ENCODE data around the gene RAMP1. TPM values are rescaled to one million over a fixed set of nuclear protein-coding genes. Genes with fewer than 3 reads are reported as not detected.

RAMP1 gene
- total and polyA plus RNA-seq, 4 donors, result 109 to 423 (median 279) TPM

DNA sequence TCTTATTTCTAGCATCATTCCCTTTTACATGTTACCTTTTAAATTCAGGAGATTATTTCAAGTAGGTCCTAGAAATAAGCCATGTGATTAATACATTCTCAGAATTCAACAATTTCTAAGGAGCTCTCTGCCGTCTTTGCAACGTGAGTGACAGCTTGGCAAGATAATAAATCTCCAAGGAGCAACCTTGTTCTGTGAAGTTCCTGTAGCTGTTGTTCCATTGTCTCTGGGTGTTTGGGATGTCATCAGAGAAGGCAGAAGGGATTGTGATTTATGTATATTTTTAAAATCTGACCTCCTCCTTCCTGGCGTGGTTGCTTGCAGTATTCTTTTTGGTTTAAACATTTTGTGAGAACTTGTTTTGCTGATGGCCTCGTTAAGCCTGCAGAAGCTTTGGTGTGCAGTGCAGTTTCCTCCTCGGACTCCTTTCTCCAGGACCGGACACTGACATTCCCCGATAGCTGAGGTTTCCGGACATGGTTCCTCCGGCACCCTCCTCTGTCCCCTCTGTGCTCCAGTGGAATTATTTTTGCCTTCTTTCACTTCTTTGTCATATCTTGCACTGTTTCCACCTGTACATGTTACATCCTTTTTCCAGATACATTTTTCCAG, 33.7 kb downstream of the RAMP1 start:
- H3K9me3 ChIP-seq (ENCODE audit: control insufficient read depth, low read length), result no peaks in the 10 kb centered on the region
- intact Hi-C loops (cut with DNase I), result no loop called here
- H3K27ac ChIP-seq (ENCODE audit: low read depth in 1 of 2, low read length in 2 of 2), result peak overlapping the region in 1 of 2 donors; percentile 5
- DNase-seq (peak in 1 of 2 donors; percentile 13), ATAC-seq (ENCODE audit: low FRiP score) (no peak)
- H3K4me1 ChIP-seq (ENCODE audit: control insufficient read depth in 1 of 2, insufficient read depth in 2 of 2, low read length in 2 of 2), result no peaks in the 10 kb centered on the region
- WGBS, 2 donors, result 52 to 55% methylated on average over 9 of the region's 9 CpGs
- no peak overlapping the region for H3K4me3 ChIP-seq (ENCODE audit: low read length in 2 of 2)
- no peaks in the 10 kb centered on the region for H3K36me3 ChIP-seq (ENCODE audit: control insufficient read depth in 1 of 2, insufficient read depth in 2 of 2, low read length in 1 of 2)
- H3K27me3 ChIP-seq (ENCODE audit: control insufficient read depth in 1 of 2, insufficient read depth in 2 of 2, low read length in 1 of 2), result no peaks in the 10 kb centered on the region

DNA sequence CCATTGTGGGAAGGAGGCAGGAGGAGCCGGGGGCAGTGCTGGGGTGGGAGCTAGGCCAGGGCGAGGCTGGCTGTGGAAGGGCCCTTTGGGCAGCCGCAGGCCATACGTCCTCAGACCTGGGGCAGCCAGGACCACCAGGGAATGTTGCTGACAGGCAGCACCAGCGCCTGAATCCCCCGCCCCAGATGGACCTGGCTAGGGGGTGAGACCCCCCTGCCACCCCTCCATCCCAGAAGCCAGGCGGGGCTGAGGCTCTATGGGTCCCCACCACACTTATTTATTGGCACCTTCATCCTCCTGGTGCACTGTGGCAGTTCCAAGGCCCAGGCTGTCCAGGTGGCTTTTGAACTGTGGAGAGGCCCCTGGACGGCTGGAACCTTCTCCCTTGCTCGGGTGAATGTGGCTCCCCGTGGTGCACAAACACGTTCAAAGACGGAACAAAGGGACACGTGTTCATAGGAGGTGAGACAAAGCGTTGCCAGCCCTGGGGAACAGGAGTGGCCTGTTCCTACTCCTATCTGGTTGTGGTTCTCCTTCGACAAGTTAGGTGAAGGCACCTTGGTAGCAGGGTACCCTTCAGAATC, 35.1 kb downstream of the RAMP1 start:
- Histone ChIP-seq H3K4me3 (ENCODE audit: low read length in 2 of 2) (no peak overlapping the region), H3K4me1 (ENCODE audit: control insufficient read depth in 1 of 2, insufficient read depth in 2 of 2, low read length in 2 of 2) (peaks cover 0 to 5% of the 10 kb centered on the region in 2 donors), H3K27me3 (ENCODE audit: control insufficient read depth in 1 of 2, insufficient read depth in 2 of 2, low read length in 1 of 2) (no peaks in the 10 kb centered on the region), H3K36me3 (ENCODE audit: control insufficient read depth in 1 of 2, insufficient read depth in 2 of 2, low read length in 1 of 2) (no peaks in the 10 kb centered on the region), H3K9me3 (ENCODE audit: control insufficient read depth, low read length) (no peaks in the 10 kb centered on the region), H3K27ac (ENCODE audit: low read depth in 1 of 2, low read length in 2 of 2) (peak overlapping the region; percentile 85 to 95)
- 87 to 92% methylated on average over 15 of the region's 15 CpGs for WGBS, 2 donors
- no peak for ATAC-seq (ENCODE audit: low FRiP score)
- DNase-seq, result peak; percentile 32 to 39
- intact Hi-C loops (cut with DNase I), result no loop called here

DNA sequence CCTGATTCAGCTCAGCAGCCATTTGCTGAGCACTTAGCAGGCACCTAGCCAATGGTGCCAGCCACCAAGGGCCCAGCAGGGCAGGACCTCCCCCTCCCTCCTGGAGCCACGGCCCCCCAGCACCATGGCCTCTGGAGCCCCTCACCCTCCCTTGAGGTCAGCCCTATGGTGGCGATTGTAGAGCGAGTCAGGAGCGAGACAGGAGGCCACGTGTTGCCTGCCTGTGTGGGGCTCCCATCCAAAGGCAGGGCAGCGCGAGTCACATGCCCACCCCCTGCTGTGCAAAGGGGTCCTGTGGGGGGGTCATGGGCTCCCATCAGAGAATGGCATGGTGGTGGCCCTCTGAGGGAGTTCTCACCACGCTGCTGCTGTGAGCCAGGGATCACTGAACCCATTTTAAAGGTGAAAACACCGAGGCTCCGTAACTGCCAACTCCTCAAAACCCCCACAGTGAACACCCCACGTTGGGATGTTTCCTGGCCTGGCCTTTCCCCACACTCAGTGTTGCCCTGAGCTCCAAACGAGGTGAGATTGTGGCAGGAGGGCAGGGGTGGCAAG, 35.6 kb downstream of the RAMP1 start:
- Histone ChIP-seq H3K4me3 (ENCODE audit: low read length in 2 of 2) (no peak overlapping the region), H3K4me1 (ENCODE audit: control insufficient read depth in 1 of 2, insufficient read depth in 2 of 2, low read length in 2 of 2) (peaks cover 0 to 5% of the 10 kb centered on the region in 2 donors), H3K27ac (ENCODE audit: low read depth in 1 of 2, low read length in 2 of 2) (peak overlapping the region; percentile 85 to 95), H3K36me3 (ENCODE audit: control insufficient read depth in 1 of 2, insufficient read depth in 2 of 2, low read length in 1 of 2) (no peaks in the 10 kb centered on the region), H3K9me3 (ENCODE audit: control insufficient read depth, low read length) (no peaks in the 10 kb centered on the region), H3K27me3 (ENCODE audit: control insufficient read depth in 1 of 2, insufficient read depth in 2 of 2, low read length in 1 of 2) (no peaks in the 10 kb centered on the region)
- no peak for ATAC-seq (ENCODE audit: low FRiP score)
- 83 to 87% methylated on average over 12 of the region's 12 CpGs for WGBS, 2 donors
- intact Hi-C loops (cut with DNase I), result loop anchor here in 1 of 2 donors (5.0 kb wide), 1 partner anchor 33 kb away; no protein-coding TSS in a partner anchor
- peak; percentile 43 to 46 for DNase-seq

DNA sequence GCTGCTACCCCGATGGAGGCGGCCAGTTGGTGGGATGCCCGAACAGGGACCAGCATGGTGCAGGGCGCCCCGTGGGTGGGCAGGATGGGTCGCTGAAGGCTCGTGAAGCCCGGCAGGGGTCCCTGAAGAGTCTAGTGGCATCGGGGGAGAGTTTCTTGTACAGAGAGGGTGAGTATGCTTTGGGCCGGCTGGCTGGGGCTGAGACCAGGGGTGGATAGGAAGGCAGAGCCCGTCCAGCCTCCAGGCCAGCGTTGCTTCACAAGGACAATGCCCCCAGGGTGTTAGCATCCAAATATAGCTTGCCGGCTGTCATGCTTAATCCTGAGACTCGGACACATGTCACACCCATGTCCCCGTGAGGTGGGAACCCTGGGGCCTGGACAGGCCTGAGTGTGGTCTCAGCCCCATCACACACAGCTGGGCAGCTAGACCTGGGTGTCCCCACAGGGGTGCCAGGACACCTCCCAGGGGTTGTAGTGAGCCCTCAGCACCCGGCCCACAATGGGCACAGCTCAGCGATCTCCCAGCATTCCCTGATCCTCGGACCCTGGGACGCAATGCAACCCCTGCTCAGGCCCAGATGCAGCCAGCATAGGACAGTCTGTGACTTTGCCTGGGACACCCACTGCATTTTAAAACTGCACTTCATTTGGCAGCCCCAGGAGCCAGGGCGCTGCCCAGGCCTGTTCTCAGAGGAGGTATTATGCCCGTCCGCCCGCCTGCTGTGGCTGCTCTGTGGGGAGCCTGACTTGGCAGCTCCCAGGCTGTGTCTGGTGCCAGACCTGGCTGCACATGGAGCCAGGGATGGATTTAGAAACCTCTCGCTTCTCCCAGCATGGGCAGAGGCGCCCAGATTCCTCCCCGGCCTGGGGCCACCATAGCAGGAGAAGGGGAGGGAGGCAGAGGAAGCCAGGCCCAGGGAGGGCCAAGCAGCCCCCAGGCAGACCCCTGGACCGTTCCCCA, 36.4 kb downstream of the RAMP1 start:
- H3K9me3 ChIP-seq (ENCODE audit: control insufficient read depth, low read length), result no peaks in the 10 kb centered on the region
- DNase-seq, result peak; percentile 87 to 89
- no peaks in the 10 kb centered on the region for H3K27me3 ChIP-seq (ENCODE audit: control insufficient read depth in 1 of 2, insufficient read depth in 2 of 2, low read length in 1 of 2)
- no peak overlapping the region for H3K4me3 ChIP-seq (ENCODE audit: low read length in 2 of 2)
- H3K27ac ChIP-seq (ENCODE audit: low read depth in 1 of 2, low read length in 2 of 2), result peak overlapping the region; percentile 85 to 95
- peaks cover 0 to 5% of the 10 kb centered on the region in 2 donors for H3K4me1 ChIP-seq (ENCODE audit: control insufficient read depth in 1 of 2, insufficient read depth in 2 of 2, low read length in 2 of 2)
- intact Hi-C loops (cut with DNase I), result loop anchor here (2.0 to 5.0 kb wide), 2 partner anchors 31 to 34 kb away; no protein-coding TSS in a partner anchor
- peak; percentile 89 for ATAC-seq (ENCODE audit: low FRiP score)
- H3K36me3 ChIP-seq (ENCODE audit: control insufficient read depth in 1 of 2, insufficient read depth in 2 of 2, low read length in 1 of 2), result no peaks in the 10 kb centered on the region
- 32 to 33% methylated on average over 27 of the region's 27 CpGs for WGBS, 2 donors

DNA sequence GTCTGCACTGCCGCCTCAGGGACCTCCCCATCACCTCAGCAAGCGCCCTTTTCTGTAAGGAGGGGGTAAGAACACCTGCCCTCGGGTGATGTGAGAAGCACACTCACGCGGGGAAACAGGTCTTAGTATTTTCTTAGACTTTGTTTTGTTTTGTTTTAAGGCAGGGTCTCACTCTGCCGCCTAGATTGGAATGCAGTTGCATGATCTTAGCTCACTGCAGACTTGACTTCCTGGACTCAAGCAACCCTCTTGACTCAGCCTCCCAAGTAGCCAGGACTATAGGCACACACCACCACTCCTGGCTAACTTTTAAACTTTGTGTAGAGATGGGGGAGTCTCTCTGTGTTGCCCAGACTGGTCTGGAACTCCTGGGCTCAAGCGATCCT, 37.1 kb downstream of the RAMP1 start:
- intact Hi-C loops (cut with DNase I), result loop anchor here (2.0 to 5.0 kb wide), 2 partner anchors 32 to 34 kb away; no protein-coding TSS in a partner anchor

DNA sequence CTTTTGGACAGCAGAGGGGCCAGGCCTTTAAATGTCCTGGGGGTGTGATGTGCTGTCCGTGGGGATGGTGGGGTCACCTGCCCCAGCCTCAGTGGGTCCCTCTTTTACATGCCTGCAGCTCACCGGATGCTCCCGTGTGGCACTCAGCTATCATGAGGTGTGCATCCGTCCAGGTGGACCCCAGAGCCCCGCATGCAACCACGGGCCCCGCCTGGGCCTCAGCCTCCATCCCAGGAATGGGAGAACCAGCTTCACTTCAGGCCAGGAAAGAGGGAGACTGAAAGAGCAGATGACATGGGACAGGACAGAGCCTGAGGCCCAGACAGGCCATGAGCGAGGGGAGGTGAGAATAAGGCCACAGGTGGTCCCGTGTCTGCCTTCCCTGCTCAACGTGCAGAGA, 37.5 kb downstream of the RAMP1 start:
- Histone ChIP-seq H3K9me3 (ENCODE audit: control insufficient read depth, low read length) (no peaks in the 10 kb centered on the region), H3K27ac (ENCODE audit: low read depth in 1 of 2, low read length in 2 of 2) (peak overlapping the region; percentile 76 to 91)
- intact Hi-C loops (cut with DNase I), result loop anchor here (2.0 to 5.0 kb wide), 2 partner anchors 32 to 35 kb away; no protein-coding TSS in a partner anchor

More for the DNA sequence above, 37.1 kb downstream of the RAMP1 start:
- Histone ChIP-seq H3K4me1 (ENCODE audit: control insufficient read depth in 1 of 2, insufficient read depth in 2 of 2, low read length in 2 of 2) (peaks cover 0 to 5% of the 10 kb centered on the region in 2 donors), H3K9me3 (ENCODE audit: control insufficient read depth, low read length) (no peaks in the 10 kb centered on the region), H3K36me3 (ENCODE audit: control insufficient read depth in 1 of 2, insufficient read depth in 2 of 2, low read length in 1 of 2) (no peaks in the 10 kb centered on the region), H3K27me3 (ENCODE audit: control insufficient read depth in 1 of 2, insufficient read depth in 2 of 2, low read length in 1 of 2) (no peaks in the 10 kb centered on the region), H3K4me3 (ENCODE audit: low read length in 2 of 2) (no peak overlapping the region), H3K27ac (ENCODE audit: low read depth in 1 of 2, low read length in 2 of 2) (peak overlapping the region; percentile 76 to 91)
- DNase-seq (peak in 1 of 2 donors; percentile 32), ATAC-seq (ENCODE audit: low FRiP score) (peak; percentile 31)
- 13 to 18% methylated on average over 7 of the region's 7 CpGs for WGBS, 2 donors

DNA sequence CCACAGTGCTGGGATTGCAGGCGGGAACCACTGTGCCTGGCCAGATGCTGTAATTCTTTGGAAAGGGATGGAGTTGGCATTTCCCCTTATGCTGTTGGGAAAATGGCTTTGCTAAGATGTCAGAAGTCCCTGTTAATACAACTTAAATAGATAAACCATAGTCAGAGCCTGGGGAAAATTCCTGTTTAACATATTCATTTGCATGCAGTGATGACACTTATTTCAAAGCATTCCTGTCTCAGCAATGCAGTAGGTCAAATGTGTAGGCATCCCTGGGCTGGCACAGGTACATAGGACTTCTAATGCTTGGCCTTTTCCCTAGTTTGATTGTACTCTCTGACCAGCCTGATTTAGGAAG, 38.6 kb downstream of the RAMP1 start:
- no peak overlapping the region for H3K4me3 ChIP-seq (ENCODE audit: low read length in 2 of 2)
- peak overlapping the region; percentile 92 to 97 for H3K27ac ChIP-seq (ENCODE audit: low read depth in 1 of 2, low read length in 2 of 2)
- DNase-seq (peak in 1 of 2 donors; percentile 25), ATAC-seq (ENCODE audit: low FRiP score) (no peak)
- WGBS, 2 donors, result 16 to 17% methylated on average over 1 of the region's 1 CpG
- no peaks in the 10 kb centered on the region for H3K9me3 ChIP-seq (ENCODE audit: control insufficient read depth, low read length)
- H3K36me3 ChIP-seq (ENCODE audit: control insufficient read depth in 1 of 2, insufficient read depth in 2 of 2, low read length in 1 of 2), result no peaks in the 10 kb centered on the region
- intact Hi-C loops (cut with DNase I), result loop anchor here in 1 of 2 donors (5.0 kb wide), 1 partner anchor 36 kb away; no protein-coding TSS in a partner anchor
- H3K27me3 ChIP-seq (ENCODE audit: control insufficient read depth in 1 of 2, insufficient read depth in 2 of 2, low read length in 1 of 2), result no peaks in the 10 kb centered on the region
- H3K4me1 ChIP-seq (ENCODE audit: control insufficient read depth in 1 of 2, insufficient read depth in 2 of 2, low read length in 2 of 2), result peaks cover 0 to 7% of the 10 kb centered on the region in 2 donors

More for the DNA sequence above, 37.5 kb downstream of the RAMP1 start:
- no peak overlapping the region for H3K4me3 ChIP-seq (ENCODE audit: low read length in 2 of 2)
- no peaks in the 10 kb centered on the region for H3K36me3 ChIP-seq (ENCODE audit: control insufficient read depth in 1 of 2, insufficient read depth in 2 of 2, low read length in 1 of 2)
- peak; percentile 34 to 70 for DNase-seq
- no peak for ATAC-seq (ENCODE audit: low FRiP score)
- 88 to 89% methylated on average over 9 to 10 of the region's 10 CpGs for WGBS, 2 donors
- peaks cover 0 to 7% of the 10 kb centered on the region in 2 donors for H3K4me1 ChIP-seq (ENCODE audit: control insufficient read depth in 1 of 2, insufficient read depth in 2 of 2, low read length in 2 of 2)
- H3K27me3 ChIP-seq (ENCODE audit: control insufficient read depth in 1 of 2, insufficient read depth in 2 of 2, low read length in 1 of 2), result no peaks in the 10 kb centered on the region
